AG04449 (cell line): ENCODE measurements around the gene ZNF888.
A peak's percentile ranks its signal among the peaks of the same experiment; 100 is the strongest.
"Not testable (repeated sequence)": the region's sequence is repeated elsewhere in the genome, so short reads cannot be mapped to it uniquely, and the experiment has no call there.

ENCODE experiments used
- CTCF ChIA-PET: fragments of 350-600 bp; formaldehyde crosslinking; extraction: SDS; loops from one replicate; lab custom pipeline; 2021; ENCODE audit warnings: antibody characterized with exemption; lab: Yijun Ruan, JAX
- POLR2A ChIA-PET: fragments of 400-600, 350-600 bp; formaldehyde crosslinking; extraction: SDS; loops from one replicate; lab custom pipeline; 2020; ENCODE audit warnings: antibody characterized with exemption, inconsistent platforms; lab: Yijun Ruan, JAX
- DNase-seq: peaks from one replicate; pipeline ENCODE4 v3.0.0-alpha.2; 2010; ENCODE audit warnings: low read depth, low spot score
- H3K4me3 ChIP-seq: 2 replicates; pipeline ENCODE4 v1.5.1; 2011; ENCODE audit warnings: low read depth, mild to moderate bottlenecking, control low read depth, low read length
- CTCF ChIP-seq: IDR thresholded peaks from one replicate; pipeline ENCODE4 v1.5.1; 2011; ENCODE audit warnings: mild to moderate bottlenecking, moderate library complexity, low read length, control low read depth, inconsistent platforms; ENCODE audit not compliant: insufficient read depth; ENCODE audit errors: missing control alignments

ZNF888 gene

DNA sequence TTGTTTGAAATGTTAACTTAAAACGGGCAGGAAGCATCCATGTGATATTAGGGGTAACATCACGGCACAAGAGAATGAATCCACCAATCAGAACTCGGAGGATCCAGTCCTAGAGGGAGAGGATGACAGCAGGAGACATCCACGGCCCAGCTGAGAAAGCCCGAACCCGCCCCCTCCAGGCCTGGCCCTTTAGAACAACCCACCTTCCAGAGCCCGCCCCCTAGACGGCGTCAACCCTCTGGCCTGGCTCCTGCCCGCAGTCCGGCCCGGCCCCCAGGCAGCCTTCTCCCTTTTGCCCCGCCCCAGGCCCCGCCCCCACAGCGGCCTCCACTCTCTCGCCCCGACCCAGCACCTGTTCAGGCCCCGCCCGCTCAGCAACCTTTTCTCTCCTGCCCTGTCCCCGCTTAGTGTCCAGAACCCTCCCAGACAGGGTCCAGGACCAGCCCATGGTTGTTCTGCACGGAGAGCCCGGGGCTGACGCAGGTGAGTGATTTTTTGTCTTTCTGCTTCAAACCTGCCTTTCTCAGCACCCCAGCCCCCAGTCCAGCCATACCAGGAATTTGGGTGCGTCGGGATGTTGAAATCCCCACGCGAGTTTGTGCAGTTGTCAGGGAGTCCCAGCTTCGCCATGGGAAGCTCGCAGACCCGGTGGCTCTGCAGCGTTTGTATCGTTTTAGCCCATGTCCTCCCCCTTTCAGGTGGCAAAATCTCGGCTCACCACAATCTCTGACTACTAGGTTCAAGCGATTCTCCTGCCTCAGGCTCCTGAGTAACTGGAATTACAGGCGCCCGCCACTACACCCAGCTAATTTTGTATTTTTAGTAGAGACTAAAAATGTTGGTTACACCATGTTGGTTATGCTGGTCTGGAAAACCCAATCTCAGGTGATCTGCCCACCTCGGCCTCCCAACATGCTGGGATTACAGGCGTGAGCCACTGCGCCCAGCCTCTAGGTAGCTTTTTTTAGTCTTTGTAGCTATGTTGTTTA, 23.4 kb upstream of the ZNF888 start:
- POLR2A ChIA-PET = no interaction called here
- CTCF ChIA-PET = no interaction called here
- DNase-seq = no peak
- no peak overlapping the region for H3K4me3 ChIP-seq
- no peak for TF ChIP-seq CTCF

- ChIA-PET CTCF (no interaction called here), POLR2A (no interaction called here)
- H3K4me3 ChIP-seq = no peak overlapping the region
- no peak for DNase-seq
- no peak for TF ChIP-seq CTCF
Observed at GRCh38 chr19:52945652-52946321, 22.6 kb upstream of the ZNF888 start.

- CTCF ChIA-PET, DNase-seq: not testable (repeated sequence)
Observed at GRCh38 chr19:52944703-52945493, 21.7 kb upstream of the ZNF888 start.

GRCh38 chr19:52943884-52944643, 20.8 kb upstream of the ZNF888 start:
- no peak overlapping the region for H3K4me3 ChIP-seq
- no peak for DNase-seq
- CTCF ChIA-PET = no interaction called here
- POLR2A ChIA-PET = no interaction called here
- no peak for TF ChIP-seq CTCF

More at GRCh38 chr19:52944703-52945493, 21.7 kb upstream of the ZNF888 start:
- H3K4me3 ChIP-seq, POLR2A ChIA-PET: not testable (repeated sequence)

- no peak for DNase-seq
- CTCF ChIA-PET = no interaction called here
- peak overlapping the region; percentile 77 for H3K4me3 ChIP-seq
- no peak for TF ChIP-seq CTCF
- POLR2A ChIA-PET = no interaction called here
Observed at GRCh38 chr19:52943134-52943883, 20.1 kb upstream of the ZNF888 start.
